GM20000 (cell line): Measurements from ENCODE around the gene INHBB.
"Not testable (repeated sequence)": the region's sequence is repeated elsewhere in the genome, so short reads cannot be mapped to it uniquely, and the experiment has no call there.

Source experiments
- DNase-seq: peaks from one replicate; pipeline ENCODE4 v3.0.0; 2012; ENCODE audit warnings: low spot score
- TF ChIP-seq, protein P1 (sequence below): IDR thresholded peaks from 2 replicates; pipeline ENCODE4 v1.5.1; 2012; ENCODE audit warnings: mild to moderate bottlenecking, control low read depth; ENCODE audit errors: extremely low read depth, missing control alignments

The INHBB gene

DNA sequence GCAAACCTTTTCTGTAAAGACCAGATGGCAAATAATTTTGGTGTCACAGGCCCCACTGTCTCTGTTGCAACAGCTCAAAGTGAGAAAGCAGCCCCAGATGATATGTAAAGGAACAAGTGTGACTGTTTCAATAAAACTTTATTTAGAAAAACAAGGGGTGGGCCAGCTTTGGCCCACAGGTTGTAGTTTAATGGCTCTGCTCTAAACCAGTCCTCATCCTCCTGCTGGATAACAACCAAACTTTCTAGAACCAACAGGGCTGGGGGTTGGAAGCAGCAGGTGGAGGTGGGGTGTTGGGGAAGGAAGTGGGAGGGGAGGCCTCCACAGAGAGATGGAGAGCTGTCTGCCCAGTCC lies 28.8 kb upstream of the INHBB start:
- no peak for DNase-seq
- TF ChIP-seq, protein P1, sequence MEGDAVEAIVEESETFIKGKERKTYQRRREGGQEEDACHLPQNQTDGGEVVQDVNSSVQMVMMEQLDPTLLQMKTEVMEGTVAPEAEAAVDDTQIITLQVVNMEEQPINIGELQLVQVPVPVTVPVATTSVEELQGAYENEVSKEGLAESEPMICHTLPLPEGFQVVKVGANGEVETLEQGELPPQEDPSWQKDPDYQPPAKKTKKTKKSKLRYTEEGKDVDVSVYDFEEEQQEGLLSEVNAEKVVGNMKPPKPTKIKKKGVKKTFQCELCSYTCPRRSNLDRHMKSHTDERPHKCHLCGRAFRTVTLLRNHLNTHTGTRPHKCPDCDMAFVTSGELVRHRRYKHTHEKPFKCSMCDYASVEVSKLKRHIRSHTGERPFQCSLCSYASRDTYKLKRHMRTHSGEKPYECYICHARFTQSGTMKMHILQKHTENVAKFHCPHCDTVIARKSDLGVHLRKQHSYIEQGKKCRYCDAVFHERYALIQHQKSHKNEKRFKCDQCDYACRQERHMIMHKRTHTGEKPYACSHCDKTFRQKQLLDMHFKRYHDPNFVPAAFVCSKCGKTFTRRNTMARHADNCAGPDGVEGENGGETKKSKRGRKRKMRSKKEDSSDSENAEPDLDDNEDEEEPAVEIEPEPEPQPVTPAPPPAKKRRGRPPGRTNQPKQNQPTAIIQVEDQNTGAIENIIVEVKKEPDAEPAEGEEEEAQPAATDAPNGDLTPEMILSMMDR: no peak

DNA sequence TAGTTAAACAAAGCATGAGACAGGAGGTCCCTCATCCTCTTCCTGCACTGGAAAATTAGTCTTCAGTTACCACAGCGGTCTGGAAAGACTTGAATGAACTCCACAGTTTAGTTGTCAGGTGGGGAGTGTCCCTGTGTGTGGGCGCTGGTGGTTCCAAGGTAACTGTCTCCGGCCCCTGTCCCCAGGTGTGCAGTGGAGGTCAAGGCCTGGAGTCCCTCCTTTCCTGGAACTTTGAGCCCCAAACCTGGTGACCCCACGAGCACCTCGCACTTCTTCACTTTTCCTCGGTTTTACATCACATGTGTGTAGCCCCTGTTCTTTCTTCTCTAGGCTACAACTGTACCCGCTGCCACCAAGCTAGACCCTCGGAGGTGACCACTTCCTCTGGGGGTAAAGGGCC lies 28.0 kb upstream of the INHBB start:
- TF ChIP-seq, protein P1: no peak
- no peak for DNase-seq

DNA sequence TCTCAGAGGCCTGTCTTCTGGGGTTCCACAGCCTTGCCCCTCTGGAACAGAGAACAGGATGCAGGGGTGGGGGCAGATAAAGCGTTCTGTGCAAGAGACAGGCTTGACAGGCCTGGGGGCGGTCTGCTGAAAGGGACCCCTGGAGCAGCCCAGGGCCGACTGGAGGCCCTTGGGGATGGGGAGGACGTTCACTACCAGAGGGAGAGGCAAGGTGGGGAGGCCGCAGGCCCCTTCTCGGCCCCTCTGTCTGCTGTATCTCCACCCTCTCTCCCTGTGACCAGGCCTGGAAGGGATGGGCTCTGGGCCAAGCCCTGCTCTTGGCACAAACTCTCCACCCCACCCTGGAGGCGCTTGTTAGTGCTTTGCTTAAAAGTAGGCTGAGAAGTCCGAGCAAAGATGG lies 27.3 kb upstream of the INHBB start:
- no peak for DNase-seq
- TF ChIP-seq, protein P1: no peak

DNA sequence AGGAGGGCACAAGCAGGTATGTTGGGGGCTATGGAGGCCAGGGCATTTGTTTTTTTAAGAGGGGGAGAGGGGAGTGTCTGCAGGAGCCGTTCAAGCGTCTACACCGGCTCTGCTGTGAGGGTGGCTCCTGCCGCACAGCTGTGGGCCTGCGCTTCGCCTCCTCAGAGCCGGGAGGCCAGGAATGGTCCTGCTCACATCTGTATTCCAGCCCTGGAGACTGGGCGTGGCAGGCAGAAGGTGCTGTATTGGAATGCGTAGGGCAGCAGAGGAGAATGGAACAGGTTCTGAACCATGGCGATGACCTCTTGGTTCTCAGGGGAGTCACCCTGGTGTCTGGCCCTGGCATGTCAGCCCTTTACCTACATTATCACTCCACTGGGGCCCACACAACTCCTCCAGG lies 26.8 kb upstream of the INHBB start:
- no peak for DNase-seq

DNA sequence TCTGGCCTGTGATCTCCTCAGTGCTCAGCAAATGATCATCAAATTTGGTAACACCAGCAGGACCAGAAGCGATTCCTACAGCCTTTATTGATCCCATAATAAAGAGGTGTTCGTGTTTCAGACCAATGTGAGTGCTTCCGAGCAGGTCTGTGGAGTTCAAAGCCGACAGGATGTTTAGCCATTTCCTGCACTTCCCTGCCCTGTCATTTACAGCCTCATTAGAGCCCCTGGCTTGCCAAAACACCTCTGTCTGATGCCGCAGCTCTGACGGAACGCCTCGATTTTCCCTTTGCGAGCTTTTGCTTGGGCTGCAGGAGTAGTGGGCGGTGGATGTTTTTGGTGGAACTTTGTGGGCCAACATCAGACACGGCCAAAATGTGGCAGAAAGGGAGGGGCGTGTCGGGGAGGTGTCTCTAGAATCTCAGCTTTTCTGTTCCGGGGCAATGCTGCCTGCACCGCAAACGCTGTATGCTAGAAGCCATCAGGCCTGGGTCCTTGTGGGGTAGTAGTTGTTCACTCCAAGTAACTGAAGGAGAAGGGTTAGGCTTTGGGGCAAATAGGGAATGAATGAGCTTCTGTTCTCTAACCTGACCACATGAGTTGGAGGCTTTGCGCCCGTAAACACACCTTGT lies 26.1 kb upstream of the INHBB start:
- TF ChIP-seq, protein P1: no peak
- no peak for DNase-seq

More for the DNA sequence above, 26.8 kb upstream of the INHBB start:
- TF ChIP-seq, protein P1: no peak

DNA sequence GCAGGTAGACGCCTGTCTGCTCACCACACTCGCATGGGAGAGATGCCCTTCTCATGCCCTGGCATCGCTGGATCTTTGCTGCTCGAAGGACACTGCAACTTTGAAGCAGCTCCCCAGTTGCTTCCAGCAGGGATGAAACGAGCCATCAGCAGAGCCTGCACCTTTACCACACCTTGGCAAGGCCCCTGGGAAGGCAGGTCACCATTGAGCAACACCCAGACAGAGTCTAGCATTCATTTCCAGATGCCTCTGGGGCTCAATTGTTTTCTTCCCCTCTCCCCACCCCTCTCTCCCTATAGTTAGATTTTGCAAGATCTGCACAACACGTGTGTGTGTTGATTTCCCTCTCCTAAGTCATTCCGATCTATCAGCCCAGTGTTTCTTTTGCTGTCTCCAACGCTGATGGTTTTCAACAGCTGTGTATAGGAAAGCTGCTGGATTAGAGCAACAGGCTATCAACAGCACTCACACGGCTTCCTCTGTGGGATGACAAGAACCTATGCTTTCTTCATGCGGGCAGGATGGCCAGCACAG lies 25.6 kb upstream of the INHBB start:
- no peak for DNase-seq

GRCh38 chr2:120320887-120321556 lies 24.9 kb upstream of the INHBB start:
- not testable (repeated sequence) for DNase-seq

More for the DNA sequence above, 25.6 kb upstream of the INHBB start:
- TF ChIP-seq, protein P1: no peak
